Measurements from ENCODE around the gene FBXL13. TPM values are rescaled to one million over a fixed set of nuclear protein-coding genes. Genes with fewer than 3 reads are reported as not detected.
A peak's percentile ranks its signal among the peaks of the same experiment; 100 is the strongest.

Gene FBXL13
- total RNA-seq, 1 donor from 2014 or later = 0.45 TPM

GRCh38 chr7:102875700-102876295, 198.8 kb downstream of the FBXL13 start:
- H3K36me3 Mint-ChIP-seq (ENCODE audit: low read depth) = peaks cover 6% of the 10 kb centered on the region
- TF ChIP-seq CTCF (IDR thresholded peaks at IDR 0.05) = peak; percentile 23
- H3K27ac Mint-ChIP-seq (ENCODE audit: unreplicated experiment) = peak overlapping the region; percentile 96
- H3K9me3 Mint-ChIP-seq (ENCODE audit: low read depth) = peaks cover 13% of the 10 kb centered on the region
- no peaks in the 10 kb centered on the region for H3K27me3 Mint-ChIP-seq (ENCODE audit: low read depth)
- H3K4me1 Mint-ChIP-seq (ENCODE audit: low read depth) = peaks cover 55% of the 10 kb centered on the region
- DNase-seq (ENCODE audit: low spot score) = no peak
- H3K4me3 Mint-ChIP-seq (ENCODE audit: unreplicated experiment) = no peak overlapping the region

GRCh38 chr7:102874966-102875365, 199.6 kb downstream of the FBXL13 start:
- peak overlapping the region; percentile 96 for H3K27ac Mint-ChIP-seq (ENCODE audit: unreplicated experiment)
- H3K27me3 Mint-ChIP-seq (ENCODE audit: low read depth) = no peaks in the 10 kb centered on the region
- no peak for TF ChIP-seq CTCF (IDR thresholded peaks at IDR 0.05)
- peaks cover 6% of the 10 kb centered on the region for H3K36me3 Mint-ChIP-seq (ENCODE audit: low read depth)
- no peak overlapping the region for H3K4me3 Mint-ChIP-seq (ENCODE audit: unreplicated experiment)
- DNase-seq (ENCODE audit: low spot score) = no peak
- peaks cover 55% of the 10 kb centered on the region for H3K4me1 Mint-ChIP-seq (ENCODE audit: low read depth)
- peaks cover 13% of the 10 kb centered on the region for H3K9me3 Mint-ChIP-seq (ENCODE audit: low read depth)

GRCh38 chr7:102874166-102874829, 200.3 kb downstream of the FBXL13 start:
- no peak for DNase-seq (ENCODE audit: low spot score)
- TF ChIP-seq CTCF (IDR thresholded peaks at IDR 0.05) = no peak
- Mint-ChIP-seq H3K4me1 (ENCODE audit: low read depth) (peaks cover 55% of the 10 kb centered on the region), H3K27ac (ENCODE audit: unreplicated experiment) (peak overlapping the region; percentile 96), H3K9me3 (ENCODE audit: low read depth) (peaks cover 13% of the 10 kb centered on the region), H3K4me3 (ENCODE audit: unreplicated experiment) (no peak overlapping the region), H3K36me3 (ENCODE audit: low read depth) (peaks cover 6% of the 10 kb centered on the region), H3K27me3 (ENCODE audit: low read depth) (no peaks in the 10 kb centered on the region)

- Mint-ChIP-seq H3K27me3 (ENCODE audit: low read depth) (no peaks in the 10 kb centered on the region), H3K4me3 (ENCODE audit: unreplicated experiment) (no peak overlapping the region), H3K27ac (ENCODE audit: unreplicated experiment) (peak overlapping the region; percentile 96), H3K9me3 (ENCODE audit: low read depth) (peaks cover 13% of the 10 kb centered on the region), H3K4me1 (ENCODE audit: low read depth) (peaks cover 55% of the 10 kb centered on the region), H3K36me3 (ENCODE audit: low read depth) (peaks cover 6% of the 10 kb centered on the region)
- no peak for TF ChIP-seq CTCF (IDR thresholded peaks at IDR 0.05)
- no peak for DNase-seq (ENCODE audit: low spot score)
Observed at GRCh38 chr7:102873470-102874165, 201.0 kb downstream of the FBXL13 start.

GRCh38 chr7:102872460-102872859, 202.1 kb downstream of the FBXL13 start:
- DNase-seq (ENCODE audit: low spot score) = no peak
- peak overlapping the region; percentile 24 for H3K4me3 Mint-ChIP-seq (ENCODE audit: unreplicated experiment)
- peaks cover 55% of the 10 kb centered on the region for H3K4me1 Mint-ChIP-seq (ENCODE audit: low read depth)
- TF ChIP-seq CTCF (IDR thresholded peaks at IDR 0.05) = no peak
- peak overlapping the region; percentile 96 for H3K27ac Mint-ChIP-seq (ENCODE audit: unreplicated experiment)
- peaks cover 13% of the 10 kb centered on the region for H3K9me3 Mint-ChIP-seq (ENCODE audit: low read depth)
- H3K36me3 Mint-ChIP-seq (ENCODE audit: low read depth) = peaks cover 6% of the 10 kb centered on the region
- no peaks in the 10 kb centered on the region for H3K27me3 Mint-ChIP-seq (ENCODE audit: low read depth)

Measured in chondrocyte (in vitro differentiated cells).